ENCODE measurements around the gene OR10AD1. TPM values are rescaled to one million over a fixed set of nuclear protein-coding genes. Genes with fewer than 3 reads are reported as not detected.

Gene OR10AD1
- total RNA-seq, 1 donor from 2014 or later: not detected

DNA sequence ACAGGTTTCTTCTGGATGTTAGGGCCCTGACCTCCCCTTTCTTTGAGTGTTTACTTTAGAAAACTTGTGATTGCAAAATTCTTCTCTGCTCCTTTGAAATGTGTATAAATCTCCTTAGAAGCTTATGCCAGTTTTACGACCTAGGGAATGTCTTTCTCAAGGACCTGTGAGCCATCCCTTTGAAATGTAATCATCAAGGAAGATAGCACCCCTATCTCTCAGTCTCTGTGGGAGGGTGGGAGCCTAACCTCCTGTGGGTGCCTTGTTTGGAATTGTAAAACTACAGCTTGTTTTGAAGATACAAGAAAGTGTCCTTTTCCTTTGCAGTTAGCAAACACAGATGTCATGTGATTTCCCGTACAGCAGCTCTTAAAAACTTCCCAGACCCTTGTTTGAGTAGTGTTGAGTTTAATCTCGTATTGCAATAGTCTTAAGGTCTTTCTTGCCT lies 3.3 kb downstream of the OR10AD1 start:
- Histone ChIP-seq H3K9me3 (ENCODE audit: low read depth) (no peaks in the 10 kb centered on the region), H3K36me3 (no peaks in the 10 kb centered on the region), H4K20me1 (ENCODE audit: low read depth) (no peaks in the 10 kb centered on the region), H3K4me3 (no peak overlapping the region), H3K27me3 (peaks cover 51% of the 10 kb centered on the region), H3K79me2 (ENCODE audit: low read depth) (no peaks in the 10 kb centered on the region), H3K4me1 (peaks cover 6% of the 10 kb centered on the region), H3K27ac (no peak overlapping the region), H3K4me2 (no peak overlapping the region), H3K9ac (no peak overlapping the region), H2AFZ (replicated peaks) (no peak overlapping the region), H3F3A (ENCODE audit: low read depth) (peaks cover 17% of the 10 kb centered on the region)
- Mint-ChIP-seq H3K27me3 (ENCODE audit: insufficient read depth, low read depth) (no peaks in the 10 kb centered on the region), H3K4me1 (peaks cover 13% of the 10 kb centered on the region), H3K9me3 (peaks cover 21% of the 10 kb centered on the region), H3K27ac (peak overlapping the region; percentile 11), H3K4me3 (peak overlapping the region; percentile 85), H3K36me3 (peaks cover 17% of the 10 kb centered on the region)
- TF ChIP-seq, protein P1, sequence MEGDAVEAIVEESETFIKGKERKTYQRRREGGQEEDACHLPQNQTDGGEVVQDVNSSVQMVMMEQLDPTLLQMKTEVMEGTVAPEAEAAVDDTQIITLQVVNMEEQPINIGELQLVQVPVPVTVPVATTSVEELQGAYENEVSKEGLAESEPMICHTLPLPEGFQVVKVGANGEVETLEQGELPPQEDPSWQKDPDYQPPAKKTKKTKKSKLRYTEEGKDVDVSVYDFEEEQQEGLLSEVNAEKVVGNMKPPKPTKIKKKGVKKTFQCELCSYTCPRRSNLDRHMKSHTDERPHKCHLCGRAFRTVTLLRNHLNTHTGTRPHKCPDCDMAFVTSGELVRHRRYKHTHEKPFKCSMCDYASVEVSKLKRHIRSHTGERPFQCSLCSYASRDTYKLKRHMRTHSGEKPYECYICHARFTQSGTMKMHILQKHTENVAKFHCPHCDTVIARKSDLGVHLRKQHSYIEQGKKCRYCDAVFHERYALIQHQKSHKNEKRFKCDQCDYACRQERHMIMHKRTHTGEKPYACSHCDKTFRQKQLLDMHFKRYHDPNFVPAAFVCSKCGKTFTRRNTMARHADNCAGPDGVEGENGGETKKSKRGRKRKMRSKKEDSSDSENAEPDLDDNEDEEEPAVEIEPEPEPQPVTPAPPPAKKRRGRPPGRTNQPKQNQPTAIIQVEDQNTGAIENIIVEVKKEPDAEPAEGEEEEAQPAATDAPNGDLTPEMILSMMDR (IDR thresholded peaks at IDR 0.05): no peak
- TF ChIP-seq EZH2phosphoT487 (IDR thresholded peaks at IDR 0.05) (no peak), EZH2 (IDR thresholded peaks at IDR 0.05) (no peak)
- DNase-seq (ENCODE audit: low spot score): no peak

DNA sequence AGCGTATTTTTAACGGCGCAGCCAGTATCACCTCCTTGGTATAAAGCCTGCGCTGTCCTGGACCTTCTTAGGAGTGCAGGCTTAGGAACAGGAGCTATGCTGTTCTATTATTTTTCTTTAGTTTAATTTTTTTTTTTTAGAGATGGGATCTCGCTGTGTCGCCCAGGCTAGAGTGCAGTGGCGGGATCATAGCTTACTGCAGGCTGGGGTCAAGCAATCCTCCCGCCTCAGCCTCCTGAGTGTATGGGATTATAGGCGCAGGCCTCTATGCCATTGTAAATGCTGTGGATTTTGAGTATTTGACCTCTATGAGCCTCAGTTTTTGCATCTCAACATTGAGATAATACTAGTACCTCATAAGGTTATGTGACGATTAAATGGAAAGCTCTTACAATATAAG lies 4.1 kb downstream of the OR10AD1 start:
- Histone ChIP-seq H3K79me2 (ENCODE audit: low read depth) (no peaks in the 10 kb centered on the region), H3K36me3 (no peaks in the 10 kb centered on the region), H4K20me1 (ENCODE audit: low read depth) (no peaks in the 10 kb centered on the region), H3K27me3 (peaks cover 54% of the 10 kb centered on the region), H3K4me1 (peaks cover 6% of the 10 kb centered on the region), H3K9me3 (ENCODE audit: low read depth) (no peaks in the 10 kb centered on the region), H3K27ac (no peak overlapping the region), H3F3A (ENCODE audit: low read depth) (peaks cover 17% of the 10 kb centered on the region), H3K4me2 (peak overlapping the region; percentile 78), H3K9ac (no peak overlapping the region), H3K4me3 (peak overlapping the region; percentile 48), H2AFZ (replicated peaks) (no peak overlapping the region)
- Mint-ChIP-seq H3K9me3 (peaks cover 19% of the 10 kb centered on the region), H3K27ac (peak overlapping the region; percentile 84), H3K36me3 (peaks cover 13% of the 10 kb centered on the region), H3K4me1 (peaks cover 17% of the 10 kb centered on the region), H3K4me3 (peak overlapping the region; percentile 85), H3K27me3 (ENCODE audit: insufficient read depth, low read depth) (no peaks in the 10 kb centered on the region)
- TF ChIP-seq, protein P1 (IDR thresholded peaks at IDR 0.05): no peak
- TF ChIP-seq EZH2phosphoT487 (IDR thresholded peaks at IDR 0.05) (no peak), EZH2 (IDR thresholded peaks at IDR 0.05) (no peak)
- no peak for DNase-seq (ENCODE audit: low spot score)

DNA sequence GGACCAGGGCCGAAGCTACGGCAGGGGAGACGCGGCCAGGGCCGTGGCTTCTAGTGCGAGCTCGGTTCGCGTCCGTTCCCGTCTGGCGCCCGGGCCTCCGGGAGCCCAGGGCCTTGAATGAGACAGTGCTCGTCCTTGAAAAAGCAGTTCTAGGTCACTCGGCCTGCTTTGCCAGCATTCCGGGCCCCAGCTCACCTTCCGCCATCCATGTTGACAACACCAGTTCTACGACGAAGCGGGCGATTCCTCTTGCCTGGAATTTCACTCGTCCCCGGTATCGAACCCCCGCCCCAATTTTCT lies 4.5 kb downstream of the OR10AD1 start:
- TF ChIP-seq EZH2phosphoT487 (IDR thresholded peaks at IDR 0.05): no peak
- TF ChIP-seq EZH2 (IDR thresholded peaks at IDR 0.05): no peak
- TF ChIP-seq, protein P1 (IDR thresholded peaks at IDR 0.05): no peak
- Mint-ChIP-seq H3K27ac (peak overlapping the region; percentile 84), H3K4me1 (peaks cover 18% of the 10 kb centered on the region), H3K36me3 (peaks cover 13% of the 10 kb centered on the region), H3K9me3 (peaks cover 16% of the 10 kb centered on the region), H3K27me3 (ENCODE audit: insufficient read depth, low read depth) (no peaks in the 10 kb centered on the region), H3K4me3 (peak overlapping the region; percentile 85)
- Histone ChIP-seq H3K9ac (no peak overlapping the region), H3F3A (ENCODE audit: low read depth) (peaks cover 17% of the 10 kb centered on the region), H3K27me3 (peaks cover 55% of the 10 kb centered on the region), H3K79me2 (ENCODE audit: low read depth) (no peaks in the 10 kb centered on the region), H4K20me1 (ENCODE audit: low read depth) (no peaks in the 10 kb centered on the region), H3K4me2 (peak overlapping the region; percentile 78), H3K36me3 (no peaks in the 10 kb centered on the region), H3K9me3 (ENCODE audit: low read depth) (no peaks in the 10 kb centered on the region), H3K4me3 (peak overlapping the region; percentile 48), H3K27ac (no peak overlapping the region), H3K4me1 (peaks cover 6% of the 10 kb centered on the region), H2AFZ (replicated peaks) (peak overlapping the region; percentile 82)
- no peak for DNase-seq (ENCODE audit: low spot score)

All from neural progenitor cell (in vitro differentiated cells).